ENCODE results near the gene GSTP1. TPM values are rescaled to one million over a fixed set of nuclear protein-coding genes. Genes with fewer than 3 reads are reported as not detected.

Gene GSTP1
- total RNA-seq = 100 to 1,000 TPM; 194 to 209 TPM

- H3K4me1 Mint-ChIP-seq = peaks cover 61% of the 10 kb centered on the region
Observed at GRCh38 chr11:67583247-67584204, at the start of gene GSTP1. TSS of gene GSTP1 (plus strand) at chr11:67583812. CDS start at chr11:67583844, 32 bp downstream.

GRCh38 chr11:67534070-67534679, 49.4 kb upstream of the GSTP1 start:
- no peak for DNase-seq
- Mint-ChIP-seq H3K36me3 (ENCODE audit: low read depth) (peaks cover 4% of the 10 kb centered on the region), H3K4me1 (no peaks in the 10 kb centered on the region), H3K4me3 (no peak overlapping the region), H3K9me3 (peaks cover 18% of the 10 kb centered on the region), H3K27ac (no peak overlapping the region), H3K27me3 (peaks cover 5% of the 10 kb centered on the region)
- CTCF ChIA-PET = no interaction called here
- POLR2A ChIA-PET = no interaction called here

More at GRCh38 chr11:67583247-67584204, at the start of gene GSTP1:
- Mint-ChIP-seq H3K27me3 (peaks cover 26% of the 10 kb centered on the region), H3K4me3 (peak within 1 kb of the TSS; percentile 85), H3K36me3 (ENCODE audit: low read depth) (peaks cover 33% of the 10 kb centered on the region), H3K27ac (peak within 1 kb of the TSS; percentile 84), H3K9me3 (peaks cover 5% of the 10 kb centered on the region)
- ChIA-PET CTCF (interaction anchor here (0.7 to 1.5 kb wide), 8 partner anchors 9 to 182 kb away, joined by 3 to 8 read pairs (median 3); partner anchors contain the start of gene PPP1CA), POLR2A (interaction anchor here (1.0 kb wide), 1 partner anchor 63 kb away, joined by 3 read pairs; no protein-coding TSS in a partner anchor)
- DNase-seq = peak; percentile 76

GRCh38 chr11:67535561-67535960, 48.1 kb upstream of the GSTP1 start:
- peaks cover 4% of the 10 kb centered on the region for H3K36me3 Mint-ChIP-seq (ENCODE audit: low read depth)

GRCh38 chr11:67538306-67538705, 45.3 kb upstream of the GSTP1 start:
- no peak overlapping the region for H3K27ac Mint-ChIP-seq
- H3K4me1 Mint-ChIP-seq = no peaks in the 10 kb centered on the region
- peaks cover 9% of the 10 kb centered on the region for H3K9me3 Mint-ChIP-seq
- no peak overlapping the region for H3K4me3 Mint-ChIP-seq
- H3K36me3 Mint-ChIP-seq (ENCODE audit: low read depth) = peaks cover 4% of the 10 kb centered on the region
- H3K27me3 Mint-ChIP-seq = peaks cover 3% of the 10 kb centered on the region
- DNase-seq = no peak
- POLR2A ChIA-PET = no interaction called here
- CTCF ChIA-PET = interaction anchor here (0.8 kb wide), 1 partner anchor 13 kb away, joined by 3 read pairs; no protein-coding TSS in a partner anchor

More at GRCh38 chr11:67535561-67535960, 48.1 kb upstream of the GSTP1 start:
- H3K27me3 Mint-ChIP-seq = peaks cover 3% of the 10 kb centered on the region
- H3K27ac Mint-ChIP-seq = no peak overlapping the region
- no peaks in the 10 kb centered on the region for H3K4me1 Mint-ChIP-seq
- peaks cover 18% of the 10 kb centered on the region for H3K9me3 Mint-ChIP-seq
- H3K4me3 Mint-ChIP-seq = no peak overlapping the region
- ChIA-PET POLR2A (no interaction called here), CTCF (interaction anchor here (1.0 to 1.8 kb wide), 2 partner anchors 9 to 24 kb away, joined by 3 to 4 read pairs; no protein-coding TSS in a partner anchor)
- DNase-seq = no peak

GRCh38 chr11:67538823-67539505, 44.6 kb upstream of the GSTP1 start:
- H3K9me3 Mint-ChIP-seq = peaks cover 5% of the 10 kb centered on the region
- CTCF ChIA-PET = no interaction called here
- POLR2A ChIA-PET = no interaction called here
- no peaks in the 10 kb centered on the region for H3K27me3 Mint-ChIP-seq
- no peaks in the 10 kb centered on the region for H3K4me1 Mint-ChIP-seq
- no peak overlapping the region for H3K27ac Mint-ChIP-seq
- H3K36me3 Mint-ChIP-seq (ENCODE audit: low read depth) = peaks cover 2% of the 10 kb centered on the region
- no peak for DNase-seq
- H3K4me3 Mint-ChIP-seq = no peak overlapping the region

GRCh38 chr11:67539550-67539949, 44.1 kb upstream of the GSTP1 start:
- Mint-ChIP-seq H3K4me1 (no peaks in the 10 kb centered on the region), H3K4me3 (no peak overlapping the region), H3K36me3 (ENCODE audit: low read depth) (no peaks in the 10 kb centered on the region), H3K27ac (no peak overlapping the region), H3K27me3 (no peaks in the 10 kb centered on the region), H3K9me3 (peaks cover under 1% of the 10 kb centered on the region)
- CTCF ChIA-PET = no interaction called here
- POLR2A ChIA-PET = no interaction called here
- DNase-seq = no peak

GRCh38 chr11:67541198-67541597, 42.4 kb upstream of the GSTP1 start:
- H3K36me3 Mint-ChIP-seq (ENCODE audit: low read depth) = no peaks in the 10 kb centered on the region
- no peaks in the 10 kb centered on the region for H3K27me3 Mint-ChIP-seq
- no peak overlapping the region for H3K4me3 Mint-ChIP-seq
- ChIA-PET CTCF (interaction anchor here (1.0 kb wide), 1 partner anchor 10 kb away, joined by 3 read pairs; no protein-coding TSS in a partner anchor), POLR2A (no interaction called here)
- H3K4me1 Mint-ChIP-seq = no peaks in the 10 kb centered on the region
- DNase-seq = no peak
- no peaks in the 10 kb centered on the region for H3K9me3 Mint-ChIP-seq
- no peak overlapping the region for H3K27ac Mint-ChIP-seq

GRCh38 chr11:67542169-67542568, 41.4 kb upstream of the GSTP1 start:
- no peak for DNase-seq
- H3K4me1 Mint-ChIP-seq = no peaks in the 10 kb centered on the region
- ChIA-PET CTCF (interaction anchor here (0.6 to 0.8 kb wide), 3 partner anchors 10 to 41 kb away, joined by 3 to 5 read pairs (median 4); partner anchors contain the start of gene GSTP1), POLR2A (no interaction called here)
- H3K27ac Mint-ChIP-seq = no peak overlapping the region
- H3K36me3 Mint-ChIP-seq (ENCODE audit: low read depth) = no peaks in the 10 kb centered on the region
- no peak overlapping the region for H3K4me3 Mint-ChIP-seq
- no peaks in the 10 kb centered on the region for H3K27me3 Mint-ChIP-seq
- no peaks in the 10 kb centered on the region for H3K9me3 Mint-ChIP-seq

- no peaks in the 10 kb centered on the region for H3K4me1 Mint-ChIP-seq
- no peaks in the 10 kb centered on the region for H3K27me3 Mint-ChIP-seq
- POLR2A ChIA-PET = no interaction called here
- H3K9me3 Mint-ChIP-seq = no peaks in the 10 kb centered on the region
- H3K4me3 Mint-ChIP-seq = no peak overlapping the region
- DNase-seq = no peak
- no peak overlapping the region for H3K27ac Mint-ChIP-seq
- CTCF ChIA-PET = no interaction called here
- H3K36me3 Mint-ChIP-seq (ENCODE audit: low read depth) = no peaks in the 10 kb centered on the region
Observed at GRCh38 chr11:67542971-67543370, 40.6 kb upstream of the GSTP1 start.

GRCh38 chr11:67543585-67543984, 40.0 kb upstream of the GSTP1 start:
- POLR2A ChIA-PET = no interaction called here
- H3K27ac Mint-ChIP-seq = no peak overlapping the region
- H3K9me3 Mint-ChIP-seq = no peaks in the 10 kb centered on the region
- no peak for DNase-seq
- CTCF ChIA-PET = no interaction called here
- H3K36me3 Mint-ChIP-seq (ENCODE audit: low read depth) = no peaks in the 10 kb centered on the region
- H3K4me1 Mint-ChIP-seq = no peaks in the 10 kb centered on the region
- no peak overlapping the region for H3K4me3 Mint-ChIP-seq
- no peaks in the 10 kb centered on the region for H3K27me3 Mint-ChIP-seq

- POLR2A ChIA-PET = no interaction called here
- Mint-ChIP-seq H3K4me3 (no peak overlapping the region), H3K27ac (no peak overlapping the region), H3K9me3 (no peaks in the 10 kb centered on the region), H3K27me3 (no peaks in the 10 kb centered on the region), H3K4me1 (no peaks in the 10 kb centered on the region), H3K36me3 (ENCODE audit: low read depth) (no peaks in the 10 kb centered on the region)
- CTCF ChIA-PET = interaction anchor here (0.6 kb wide), 1 partner anchor 17 kb away, joined by 6 read pairs; no protein-coding TSS in a partner anchor
- DNase-seq = no peak
Observed at GRCh38 chr11:67544616-67545242, 38.9 kb upstream of the GSTP1 start.

GRCh38 chr11:67545280-67545679, 38.3 kb upstream of the GSTP1 start:
- no peaks in the 10 kb centered on the region for H3K36me3 Mint-ChIP-seq (ENCODE audit: low read depth)
- H3K4me1 Mint-ChIP-seq = no peaks in the 10 kb centered on the region
- ChIA-PET CTCF (interaction anchor here (0.6 kb wide), 1 partner anchor 16 kb away, joined by 6 read pairs; no protein-coding TSS in a partner anchor), POLR2A (no interaction called here)
- H3K9me3 Mint-ChIP-seq = peaks cover 4% of the 10 kb centered on the region
- peaks cover 5% of the 10 kb centered on the region for H3K27me3 Mint-ChIP-seq
- peak overlapping the region; percentile 13 for H3K27ac Mint-ChIP-seq
- no peak for DNase-seq
- H3K4me3 Mint-ChIP-seq = no peak overlapping the region
